GM19193 (cell line): ENCODE data around the gene BABAM2.

Source experiments
- POLR2A ChIP-seq: IDR thresholded peaks from 4 replicates; pipeline ENCODE4 v1.6.1; 2011; ENCODE audit not compliant: insufficient read depth, insufficient read length; ENCODE audit errors: extremely low read depth

BABAM2 gene

GRCh38 chr2:27916293-27916995 lies 25.9 kb downstream of the BABAM2 start:
- TF ChIP-seq POLR2A, result no peak

GRCh38 chr2:27920148-27920885 lies 29.8 kb downstream of the BABAM2 start:
- no peak for TF ChIP-seq POLR2A

DNA sequence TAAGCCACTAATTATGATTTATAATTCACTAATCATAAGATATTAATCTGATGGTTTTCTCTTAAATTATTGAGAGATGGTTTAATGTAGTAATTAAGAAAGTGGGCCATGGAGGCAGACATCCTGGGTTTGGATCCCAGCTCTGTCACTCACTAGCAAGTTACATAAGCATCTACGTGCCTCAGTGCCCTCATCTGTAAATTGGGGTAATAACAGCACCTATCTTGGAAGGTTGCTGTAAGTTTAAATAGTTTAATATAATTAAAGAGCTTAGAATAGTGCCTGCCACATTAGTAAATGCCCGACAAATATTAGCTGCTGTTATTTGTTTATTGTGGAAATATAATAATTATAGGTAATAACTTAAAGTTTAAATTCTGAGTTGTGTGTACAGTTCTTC lies 30.9 kb downstream of the BABAM2 start:
- TF ChIP-seq POLR2A, result no peak

DNA sequence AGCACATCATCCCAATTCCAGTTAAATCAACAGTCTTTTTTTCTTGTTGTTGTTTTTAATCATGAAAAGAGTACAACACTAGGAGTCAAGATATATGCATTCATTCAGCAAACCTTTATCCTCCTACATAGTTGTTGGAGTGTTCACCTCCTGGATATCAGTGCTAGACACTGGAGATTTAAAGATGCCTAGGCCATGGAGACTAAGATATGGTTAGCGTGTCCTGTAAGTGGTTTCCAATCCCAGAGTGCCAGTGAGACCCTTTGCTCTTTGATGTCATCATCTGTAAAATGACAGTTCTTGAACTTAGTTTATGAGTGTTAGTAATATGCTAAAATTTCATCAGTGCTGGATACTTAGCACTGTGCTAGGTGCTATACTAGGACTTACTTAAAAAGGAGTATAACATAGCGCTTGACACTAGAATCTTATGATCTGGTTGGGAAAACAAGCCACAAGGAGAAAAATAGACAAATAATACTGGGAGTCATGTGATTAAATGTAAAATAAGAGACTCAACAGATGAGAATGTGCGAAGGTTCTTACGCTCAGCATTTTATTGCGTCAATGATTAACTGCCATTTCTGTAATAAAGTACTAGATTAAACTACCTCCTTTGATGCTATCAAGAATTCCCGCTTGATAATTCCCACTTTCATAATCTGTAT lies 31.5 kb downstream of the BABAM2 start:
- no peak for TF ChIP-seq POLR2A

GRCh38 chr2:27922842-27923241 lies 32.3 kb downstream of the BABAM2 start:
- TF ChIP-seq POLR2A, result no peak

DNA sequence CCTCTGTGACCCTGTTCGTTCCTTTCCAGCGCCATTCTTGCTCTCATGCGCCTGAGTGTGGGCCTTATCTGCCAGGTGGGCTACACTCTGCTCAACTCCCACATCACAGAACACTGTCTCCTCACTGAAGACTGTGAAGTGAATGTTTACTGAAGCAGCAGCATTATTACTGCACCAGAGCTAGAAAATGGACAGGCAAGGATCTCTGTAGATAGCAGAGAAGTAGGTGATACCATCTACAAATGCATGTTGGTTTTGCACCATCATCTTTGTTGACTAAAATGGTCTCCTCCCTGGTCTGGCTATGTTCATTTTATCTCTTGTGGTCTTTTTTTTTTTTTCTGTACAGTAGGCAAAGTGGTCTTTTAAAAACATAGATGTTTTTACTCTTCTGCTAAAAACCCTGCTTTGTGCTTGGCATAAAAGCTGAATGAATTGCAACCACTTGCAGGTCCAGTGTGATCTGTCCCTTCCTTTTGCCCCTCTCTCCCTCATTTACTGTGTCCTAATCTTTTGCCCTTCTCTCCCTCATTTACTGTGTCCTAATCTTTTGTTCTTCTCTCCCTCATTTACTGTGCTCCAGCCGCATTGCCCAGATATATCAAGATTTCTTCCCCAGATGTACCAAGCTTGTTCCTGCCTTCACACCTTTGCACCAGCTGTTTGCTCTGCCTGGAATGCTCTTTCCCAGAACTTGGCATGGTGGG lies 35.4 kb downstream of the BABAM2 start:
- TF ChIP-seq POLR2A, result no peak

GRCh38 chr2:27929916-27930486 lies 39.5 kb downstream of the BABAM2 start:
- no peak for TF ChIP-seq POLR2A

GRCh38 chr2:27931361-27931950 lies 40.9 kb downstream of the BABAM2 start:
- no peak for TF ChIP-seq POLR2A

DNA sequence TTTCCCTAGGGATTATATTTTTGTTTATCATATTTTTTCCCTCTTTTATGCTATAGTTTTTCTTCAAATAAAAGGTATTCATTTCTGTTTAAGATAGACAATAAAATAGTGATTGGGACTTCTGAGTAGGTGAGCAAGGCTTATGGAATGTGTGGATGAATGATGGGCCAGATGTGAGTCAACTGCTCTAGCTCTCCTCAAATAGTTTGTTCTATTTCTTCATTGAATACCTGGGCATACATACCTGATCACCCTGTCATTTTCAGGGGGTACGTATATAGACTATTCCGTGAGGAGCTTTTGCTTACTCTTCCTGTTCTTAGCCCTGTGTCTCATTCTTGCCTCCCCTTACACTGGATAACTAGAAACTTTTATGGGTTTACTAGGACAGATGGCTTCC lies 41.9 kb downstream of the BABAM2 start:
- TF ChIP-seq POLR2A, result no peak

DNA sequence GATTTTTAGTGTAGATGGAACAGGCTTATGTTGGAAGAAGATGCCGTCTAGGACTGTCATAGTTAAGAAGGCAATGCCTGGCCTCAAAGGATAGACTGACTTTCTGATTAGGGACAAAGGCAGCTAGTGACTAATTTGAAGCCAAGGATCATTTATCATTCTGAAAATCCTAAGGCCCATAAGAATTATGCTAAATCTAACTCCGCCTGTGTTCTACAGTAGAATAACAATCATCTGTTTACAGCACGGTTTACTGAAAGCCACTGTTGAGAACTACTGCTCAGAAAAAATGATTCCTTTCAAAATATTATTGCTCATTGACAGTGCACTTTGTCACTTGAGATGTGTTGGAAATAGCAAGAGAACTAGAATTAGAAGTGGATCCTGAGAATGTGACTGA lies 44.5 kb downstream of the BABAM2 start:
- TF ChIP-seq POLR2A, result no peak

DNA sequence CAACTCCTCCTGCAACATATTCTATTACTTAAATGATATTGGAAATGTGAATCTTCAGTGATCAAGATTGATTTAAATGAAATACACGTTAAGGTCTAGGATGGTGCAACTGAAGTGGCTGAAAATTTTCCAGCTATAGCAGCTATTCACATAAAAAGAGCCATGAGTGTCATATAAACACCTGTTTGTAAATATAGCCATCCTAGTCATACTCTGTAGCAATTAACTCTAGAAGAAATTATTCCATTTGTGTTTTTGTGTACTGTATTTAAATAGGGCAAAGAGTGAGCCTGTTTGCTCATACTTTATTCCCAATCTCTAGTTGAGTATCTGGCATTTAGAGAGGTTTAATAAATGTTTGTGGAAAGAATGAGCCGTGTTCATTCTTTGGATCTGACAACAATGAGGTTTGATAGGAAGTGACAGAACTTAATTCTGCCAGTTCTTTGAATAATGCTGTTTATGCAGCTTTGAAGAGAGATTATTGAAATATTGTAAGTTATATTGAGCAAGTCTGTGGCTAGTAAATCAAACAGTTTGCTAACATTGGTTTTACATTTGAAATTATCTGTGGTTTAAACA lies 49.7 kb downstream of the BABAM2 start:
- TF ChIP-seq POLR2A, result no peak

DNA sequence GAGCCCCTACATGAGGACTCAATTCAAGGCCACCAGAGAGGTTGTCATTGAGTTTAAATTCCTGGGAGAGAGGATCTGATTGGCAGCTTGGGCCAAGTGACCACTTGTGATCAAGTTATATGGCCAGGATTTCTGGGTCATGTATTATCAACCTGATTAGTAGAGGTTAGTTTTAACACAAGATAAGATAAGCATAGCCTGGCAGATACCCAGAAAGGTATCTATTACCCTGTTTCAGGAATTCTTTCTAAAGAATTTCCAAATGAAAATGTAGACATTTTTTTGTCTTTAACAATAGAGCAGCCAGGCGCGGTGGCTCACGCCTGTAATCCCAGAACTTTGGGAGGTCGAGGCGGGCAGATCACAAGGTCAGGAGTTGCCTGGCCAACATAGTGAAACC lies 50.5 kb downstream of the BABAM2 start:
- no peak for TF ChIP-seq POLR2A

- TF ChIP-seq POLR2A, result no peak
Measured at GRCh38 chr2:27942612-27943547, 52.4 kb downstream of the BABAM2 start.

- TF ChIP-seq POLR2A, result no peak
Measured at GRCh38 chr2:27946530-27947060, 56.1 kb downstream of the BABAM2 start.

GRCh38 chr2:27952070-27952469 lies 61.5 kb downstream of the BABAM2 start:
- no peak for TF ChIP-seq POLR2A
